GM19043 (cell line): ENCODE measurements around the gene APBB1IP.
A peak's percentile ranks its signal among the peaks of the same experiment; 100 is the strongest.
"Not testable (repeated sequence)": the region's sequence is repeated elsewhere in the genome, so short reads cannot be mapped to it uniquely, and the experiment has no call there.

Experiments
- ATAC-seq: cut with Tn5 transposase; IDR thresholded peaks from one replicate; pipeline ENCODE4 v1.9.1; 2021; ENCODE audit warnings: low read depth; ENCODE audit not compliant: unreplicated experiment

The APBB1IP gene

DNA sequence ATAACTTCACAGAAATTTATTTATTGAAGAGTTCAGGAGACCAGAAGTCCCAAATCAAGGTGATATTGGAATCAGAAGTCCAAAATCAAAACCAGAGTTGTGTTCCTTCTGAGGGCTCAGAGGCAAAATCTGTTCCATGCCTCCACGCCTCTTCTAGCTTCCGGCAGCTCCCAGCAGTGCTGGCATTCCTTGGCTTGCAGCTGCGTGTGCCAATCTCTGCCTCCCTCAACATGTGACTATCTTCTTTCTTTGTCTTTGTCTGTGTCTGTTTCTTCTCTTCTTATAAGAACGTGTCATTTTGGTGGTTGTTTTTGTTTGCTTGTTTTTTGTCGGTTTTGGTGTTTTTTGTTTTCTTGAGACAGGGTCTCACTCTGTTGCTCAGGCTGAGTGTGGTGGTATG is 116.1 kb downstream of the APBB1IP start:
- no peak for ATAC-seq

DNA sequence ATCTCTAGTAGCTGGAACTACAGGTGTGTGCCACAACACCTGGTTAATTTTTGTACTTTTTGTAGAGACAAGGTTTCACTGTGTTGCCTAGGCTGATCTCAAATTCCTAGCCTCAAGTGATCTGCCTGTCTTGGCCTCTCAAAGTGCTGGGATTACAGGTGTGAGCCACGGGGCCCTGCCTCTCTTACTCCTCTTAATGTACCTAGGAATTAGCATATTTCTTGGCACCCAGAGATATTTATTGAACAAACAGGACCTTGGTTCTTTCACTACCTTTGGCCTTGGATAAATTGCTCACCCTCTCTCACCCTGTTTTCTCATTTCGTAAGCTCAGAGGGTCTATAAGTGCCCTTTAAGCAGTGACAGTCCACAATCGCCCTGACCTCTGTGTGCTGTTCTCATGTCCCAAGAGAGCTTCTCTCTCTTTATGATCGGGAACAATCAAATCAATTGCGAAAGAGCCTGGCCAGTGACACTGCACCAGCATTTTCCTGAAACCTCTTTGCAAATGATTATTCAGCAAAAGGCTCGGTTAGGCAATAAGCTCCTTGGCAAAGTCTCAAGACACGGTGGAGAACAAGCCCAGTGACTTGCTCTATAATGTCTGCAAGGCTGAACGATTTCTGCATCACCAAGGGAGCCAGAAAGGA is 117.7 kb downstream of the APBB1IP start:
- no peak for ATAC-seq

DNA sequence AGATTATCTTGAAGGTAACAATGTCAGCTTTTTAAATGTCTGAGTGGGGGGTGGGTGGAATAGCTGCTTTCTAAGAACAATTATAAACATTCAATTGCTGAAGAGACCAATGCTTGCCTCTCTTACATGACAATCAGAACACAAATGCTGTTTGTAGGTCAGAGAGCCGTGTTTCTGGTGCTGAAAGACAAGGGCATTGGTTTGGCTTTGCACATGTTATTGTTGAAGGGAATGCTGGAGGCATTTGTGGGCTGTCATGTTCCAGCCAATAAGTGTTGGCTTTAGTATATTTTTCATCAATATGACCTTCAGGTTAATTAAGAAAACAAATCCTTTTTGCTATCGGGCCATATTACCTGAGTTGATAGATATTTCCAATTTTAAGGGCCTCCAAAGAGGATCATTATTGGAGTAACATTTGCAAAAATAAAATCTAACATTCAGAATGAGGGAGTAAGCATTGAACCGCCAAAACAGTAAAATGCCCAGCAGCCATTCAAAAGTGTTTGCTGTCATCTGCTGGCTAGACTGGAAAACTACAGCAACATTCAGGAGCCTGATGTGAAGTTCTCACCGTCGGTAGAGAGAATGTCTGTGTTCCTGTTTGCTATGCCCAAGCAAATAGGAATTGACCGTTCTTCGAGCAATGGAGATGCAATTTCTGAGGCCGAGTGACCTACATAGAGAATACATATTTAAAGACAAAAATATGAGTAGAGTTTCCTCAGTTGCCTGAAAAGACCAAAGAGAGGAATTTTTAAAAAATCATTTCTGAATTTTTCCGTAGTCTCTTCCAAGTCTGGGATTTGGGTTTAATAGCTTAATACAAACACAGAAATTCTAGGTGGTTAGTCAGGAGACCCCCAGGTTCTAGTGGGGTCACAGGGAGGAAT is 118.9 kb downstream of the APBB1IP start:
- ATAC-seq: no peak

DNA sequence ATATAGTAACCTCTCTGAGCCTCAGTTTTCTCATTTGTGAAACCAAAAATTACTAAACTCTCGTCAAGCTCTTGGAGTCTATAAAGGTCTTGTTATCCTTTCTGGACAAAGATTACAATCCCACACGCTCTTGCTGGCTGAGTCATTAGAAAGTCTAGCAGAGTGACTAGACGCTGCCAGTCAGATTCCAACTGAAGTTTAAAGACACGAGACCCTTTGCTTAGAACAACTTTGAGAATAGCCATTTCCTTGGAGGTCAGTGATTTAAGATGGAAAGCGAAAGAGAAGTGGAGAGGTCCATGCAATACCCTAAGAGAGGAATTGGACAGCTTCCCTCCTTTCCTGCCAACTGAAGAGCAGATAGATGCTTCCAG is 119.5 kb downstream of the APBB1IP start:
- ATAC-seq: no peak

DNA sequence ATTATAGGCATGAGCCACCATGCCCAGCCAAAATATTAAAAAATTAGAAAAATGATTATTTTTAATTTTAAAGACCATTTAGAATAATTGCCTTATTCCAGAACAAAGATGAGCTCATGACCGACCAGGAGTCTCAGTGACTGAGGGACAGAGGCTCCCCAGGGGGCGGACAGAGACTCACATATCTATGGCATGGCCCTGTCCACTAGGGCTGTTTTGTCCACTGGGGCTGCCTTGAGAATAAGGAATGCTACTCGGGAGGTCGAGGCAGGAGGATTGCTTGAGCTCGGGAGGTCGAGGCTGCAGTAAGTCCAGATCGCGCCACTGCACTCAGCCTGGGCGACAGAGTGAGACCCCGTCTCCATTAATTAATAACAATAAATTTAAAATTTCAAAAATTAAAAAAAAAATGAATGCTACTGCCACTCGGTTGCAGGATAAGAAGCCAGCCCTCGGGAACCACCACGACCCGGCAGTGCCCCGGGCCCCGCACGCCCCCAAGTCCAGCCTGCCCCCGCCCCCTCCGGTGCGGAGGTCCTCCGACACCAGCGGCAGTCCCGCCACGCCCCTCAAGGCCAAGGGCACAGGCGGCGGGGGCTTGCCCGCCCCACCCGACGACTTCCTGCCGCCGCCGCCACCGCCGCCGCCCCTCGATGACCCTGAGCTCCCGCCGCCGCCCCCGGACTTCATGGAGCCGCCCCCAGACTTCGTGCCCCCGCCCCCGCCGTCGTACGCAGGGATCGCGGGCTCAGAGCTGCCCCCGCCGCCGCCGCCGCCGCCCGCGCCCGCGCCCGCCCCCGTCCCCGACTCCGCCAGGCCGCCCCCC is 128.6 kb downstream of the APBB1IP start:
- no peak for ATAC-seq

DNA sequence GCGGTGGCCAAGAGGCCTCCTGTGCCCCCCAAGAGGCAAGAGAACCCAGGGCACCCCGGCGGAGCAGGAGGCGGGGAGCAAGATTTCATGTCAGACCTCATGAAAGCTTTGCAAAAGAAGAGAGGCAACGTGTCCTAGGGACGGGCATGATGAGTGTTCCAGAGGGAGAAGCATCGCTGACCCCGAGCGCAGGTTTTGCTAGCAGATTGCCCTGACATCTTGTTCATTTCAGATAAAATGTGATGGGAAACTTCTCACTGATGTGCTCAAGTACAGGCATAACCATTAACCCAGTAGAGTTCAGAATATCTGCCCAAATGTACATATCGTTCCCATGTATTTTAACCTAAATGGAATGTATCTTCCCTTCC is 129.2 kb downstream of the APBB1IP start:
- no peak for ATAC-seq

DNA sequence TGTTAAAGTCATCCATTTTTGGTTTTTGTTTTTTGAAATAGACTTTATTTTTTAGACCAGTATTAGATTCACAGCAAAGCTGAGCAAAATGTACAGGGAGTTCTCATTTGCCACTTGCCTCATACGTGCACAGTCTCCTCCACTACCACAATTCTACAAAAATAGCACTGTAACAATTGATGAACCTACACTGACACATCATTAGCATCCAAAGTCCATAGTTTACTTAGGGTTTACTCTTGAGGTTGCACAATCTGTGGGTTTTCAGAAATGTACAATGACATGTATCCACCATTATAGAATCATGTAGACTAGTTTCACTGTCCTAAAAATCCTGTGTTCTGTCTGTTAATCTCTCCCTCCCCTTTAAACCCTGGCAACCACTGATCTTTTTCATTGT is 133.5 kb downstream of the APBB1IP start:
- no peak for ATAC-seq

DNA sequence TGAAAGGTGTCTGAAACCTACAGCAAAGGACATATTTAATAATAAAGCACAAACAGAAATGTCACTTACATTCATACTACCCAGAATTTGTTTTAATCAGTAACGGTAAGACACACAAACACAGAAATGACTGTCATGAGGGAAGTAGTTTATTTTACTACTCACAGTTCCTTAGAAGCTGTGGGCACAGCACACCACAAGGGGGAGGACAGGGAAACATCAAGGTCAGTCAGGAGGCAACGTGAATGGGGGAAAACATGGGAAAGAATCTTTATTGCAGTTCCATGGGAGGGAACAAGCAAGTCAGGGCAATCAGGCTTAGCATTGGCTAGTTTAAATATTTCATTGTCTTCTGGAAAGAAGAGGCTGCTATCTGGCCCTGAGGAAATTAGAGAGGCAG is 135.5 kb downstream of the APBB1IP start:
- ATAC-seq: no peak

DNA sequence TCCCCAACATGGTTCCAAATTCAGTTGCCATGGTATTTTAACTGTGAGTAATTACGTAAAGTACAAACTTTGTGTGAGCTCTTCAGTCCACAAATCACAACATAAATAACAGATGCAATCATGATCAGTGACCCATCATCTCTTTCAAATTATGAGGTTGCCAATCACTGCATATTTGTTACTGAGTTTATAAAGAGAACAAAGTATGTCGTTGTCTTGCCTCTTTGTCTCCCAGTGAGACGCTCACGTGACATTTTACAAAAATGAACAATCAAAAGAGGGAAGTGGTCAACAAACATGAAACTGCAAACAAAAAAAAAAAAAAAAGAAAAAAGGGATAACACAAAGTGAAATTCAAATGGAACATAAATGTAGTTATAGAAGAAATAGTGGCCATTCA is 136.6 kb downstream of the APBB1IP start:
- peak; percentile 78 for ATAC-seq

DNA sequence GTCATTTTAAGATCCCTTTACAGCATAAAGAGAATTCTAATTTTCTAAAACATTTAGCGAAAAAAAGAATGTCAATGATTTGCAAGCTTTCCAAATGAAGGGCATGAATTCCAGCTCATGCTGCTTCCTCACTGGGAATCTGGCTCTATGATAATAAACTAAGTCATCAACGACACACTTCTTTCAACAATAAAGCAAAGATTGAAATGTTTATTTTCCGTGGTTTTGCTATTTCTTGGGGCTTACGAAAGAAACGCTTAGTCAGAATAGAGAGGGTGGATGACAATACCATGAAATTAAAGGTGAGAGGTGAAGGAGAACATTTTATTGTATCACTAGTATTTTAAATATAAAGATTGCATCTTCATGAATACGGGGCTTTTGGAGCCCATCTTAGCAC is 140.2 kb downstream of the APBB1IP start:
- not testable (repeated sequence) for ATAC-seq

DNA sequence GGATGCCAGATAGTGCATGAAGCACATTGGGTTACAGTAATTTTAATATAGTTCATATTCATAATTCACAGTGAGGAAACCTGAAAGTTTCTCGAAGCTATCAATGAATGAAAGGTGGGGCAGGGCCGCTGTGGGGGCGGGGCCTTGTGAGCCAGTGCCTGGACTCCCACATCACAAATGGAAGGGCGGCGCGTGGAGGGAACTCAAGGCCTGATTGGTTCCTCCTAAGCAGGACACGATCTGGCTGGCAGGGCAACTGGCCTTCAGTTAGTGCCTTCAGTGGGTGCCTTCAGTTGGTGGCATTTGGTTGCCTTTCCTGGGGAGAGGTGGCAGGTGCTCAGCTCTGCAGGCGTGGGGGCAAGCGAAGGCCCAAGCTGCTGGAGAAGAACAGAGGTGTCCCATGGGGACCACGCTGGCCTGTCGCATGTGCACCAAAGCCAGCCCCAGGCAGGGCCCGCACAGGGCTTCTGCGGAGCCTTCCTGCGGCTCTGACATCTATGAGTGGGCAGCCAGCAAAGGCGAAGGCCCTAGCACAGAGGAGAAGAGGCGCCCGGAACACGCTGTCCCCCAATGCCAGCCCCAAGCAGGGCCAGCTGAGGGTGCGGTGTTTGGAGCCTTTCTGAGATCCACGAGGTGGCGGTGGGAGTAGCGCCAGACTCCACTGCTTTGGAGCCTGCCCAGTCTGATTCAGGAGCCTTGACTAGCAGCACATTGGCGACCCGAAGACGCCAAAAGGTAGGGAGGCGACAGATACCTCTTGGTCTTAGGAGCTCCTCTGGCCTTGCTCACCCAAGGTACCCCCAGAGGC is 141.3 kb downstream of the APBB1IP start:
- no peak for ATAC-seq

DNA sequence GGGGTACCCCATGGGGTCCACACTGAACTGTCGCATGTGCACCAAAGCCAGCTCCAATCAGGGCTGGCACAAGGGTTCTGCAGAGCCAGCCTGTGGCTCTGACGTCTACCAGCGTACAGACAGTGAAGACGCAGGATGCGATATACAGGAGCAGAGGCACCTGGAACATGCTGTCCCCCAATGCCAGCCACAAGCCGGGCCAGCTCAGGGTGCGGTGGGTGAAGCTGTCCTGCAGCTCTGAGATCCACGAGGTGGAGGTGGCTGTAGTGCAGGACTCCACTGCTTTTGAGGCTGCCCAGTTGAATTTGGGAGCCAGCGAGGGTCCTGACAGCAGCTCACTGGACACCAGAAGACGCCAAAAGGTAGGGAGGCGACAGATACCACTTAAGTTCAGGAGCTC is 148.1 kb downstream of the APBB1IP start:
- no peak for ATAC-seq

DNA sequence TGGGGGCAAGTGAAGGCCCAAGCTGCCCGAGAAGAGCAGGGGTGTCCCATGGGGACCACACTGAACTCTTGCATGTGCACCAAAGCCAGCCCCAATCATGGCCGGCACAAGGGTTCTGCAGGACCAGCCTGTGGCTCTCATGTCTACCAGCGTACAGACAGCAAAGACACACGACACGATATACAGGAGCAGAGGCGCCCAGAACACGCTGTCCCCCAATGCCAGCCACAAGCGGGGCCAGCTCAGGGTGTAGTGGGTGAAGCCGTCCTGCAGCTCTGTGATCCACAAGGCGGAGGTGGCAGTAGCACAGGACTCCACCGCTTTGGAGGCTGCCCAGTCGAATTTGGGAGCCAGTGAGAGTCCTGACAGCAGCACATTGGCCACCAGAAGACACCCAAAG is 150.5 kb downstream of the APBB1IP start:
- ATAC-seq: no peak

DNA sequence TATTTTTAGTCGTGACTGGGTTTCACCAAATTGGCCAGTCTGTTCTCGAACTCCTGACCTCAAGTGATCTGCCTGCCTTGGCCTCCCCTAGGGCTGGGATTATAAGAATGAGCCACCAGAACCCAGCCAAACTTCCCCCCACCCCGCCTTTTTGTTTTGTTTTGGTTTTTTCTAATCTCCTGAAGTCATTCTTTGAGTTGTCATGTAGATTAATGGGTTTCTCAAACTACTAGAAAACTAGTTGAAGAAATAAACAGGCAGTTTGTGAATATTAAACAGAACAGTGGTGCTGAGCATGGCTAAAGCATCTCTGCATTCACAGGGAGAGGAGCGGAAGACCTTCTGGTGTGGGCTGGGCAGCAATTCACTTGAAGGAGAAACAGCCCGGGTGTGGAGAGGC is 151.7 kb downstream of the APBB1IP start:
- not testable (repeated sequence) for ATAC-seq

DNA sequence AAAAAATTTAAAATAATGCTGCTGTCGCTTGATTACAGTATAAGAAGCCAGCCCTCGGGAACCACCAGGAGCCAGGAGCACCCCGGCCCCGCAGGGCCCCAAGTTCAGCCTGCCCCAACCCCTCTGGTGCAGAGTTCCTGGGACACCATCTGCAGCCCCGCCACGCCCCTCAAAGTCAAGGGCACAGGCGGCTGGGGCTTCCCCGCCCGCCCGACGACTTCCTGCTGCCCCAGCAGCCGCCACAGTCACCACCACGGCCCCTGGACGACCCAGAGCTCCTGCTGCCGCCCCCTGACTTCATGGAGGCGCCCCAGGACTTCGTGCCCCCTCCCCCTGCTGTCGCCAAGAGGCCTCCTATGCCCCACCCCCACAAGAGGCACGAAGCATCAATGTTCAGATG is 155.8 kb downstream of the APBB1IP start:
- peak; percentile 81 for ATAC-seq

DNA sequence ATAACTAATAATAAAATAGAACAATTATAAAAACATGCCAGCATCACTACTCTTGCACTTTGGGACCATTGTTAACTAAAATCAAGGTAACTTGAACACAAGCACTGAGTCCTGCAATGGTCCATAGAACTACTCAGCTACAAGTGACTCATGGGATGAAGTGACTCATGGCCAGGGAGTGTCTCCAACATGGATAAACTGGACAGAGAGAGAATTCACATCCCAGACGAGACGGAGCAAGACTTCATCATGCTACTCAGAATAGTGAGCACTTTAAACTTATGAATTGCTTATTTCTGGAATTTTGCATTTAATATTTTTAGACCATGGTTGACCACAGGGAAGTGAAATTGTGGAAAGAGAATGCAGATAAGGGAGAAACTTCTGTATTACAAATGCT is 165.1 kb downstream of the APBB1IP start:
- ATAC-seq: not testable (repeated sequence)

DNA sequence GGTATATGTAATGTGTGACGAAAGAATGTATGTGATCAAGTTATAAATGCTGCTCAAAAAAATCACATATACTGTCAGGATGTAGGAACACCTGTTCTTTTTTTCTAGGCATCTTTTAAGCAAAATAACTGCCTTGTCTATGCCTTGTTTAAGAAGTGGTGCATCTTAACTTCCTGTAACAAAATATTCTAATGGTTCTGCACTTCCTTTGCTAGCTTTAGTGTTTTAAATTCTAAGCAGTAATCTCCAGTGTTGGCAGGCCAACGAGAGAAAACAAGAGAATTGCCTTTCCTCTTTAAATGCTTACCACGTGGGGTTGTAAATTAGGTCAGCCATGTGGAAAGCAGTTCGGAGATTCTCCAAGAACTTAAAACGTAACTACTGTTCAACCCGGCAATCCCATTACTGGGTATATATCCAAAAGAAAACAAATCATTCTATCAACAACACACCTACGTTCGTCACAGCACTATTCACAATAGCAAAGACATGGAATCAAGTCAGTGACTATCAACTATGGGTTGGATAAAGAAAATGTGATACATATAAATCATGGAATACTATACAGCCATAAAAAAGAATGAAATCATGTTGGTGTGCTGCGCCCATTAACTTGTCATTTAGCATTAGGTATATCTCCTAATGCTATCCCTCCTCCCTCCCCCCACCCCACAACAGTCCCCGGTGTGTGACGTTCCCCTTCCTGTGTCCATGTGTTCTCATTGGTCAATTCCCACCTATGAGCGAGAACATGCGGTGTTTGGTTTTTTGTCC is 166.4 kb downstream of the APBB1IP start:
- not testable (repeated sequence) for ATAC-seq

DNA sequence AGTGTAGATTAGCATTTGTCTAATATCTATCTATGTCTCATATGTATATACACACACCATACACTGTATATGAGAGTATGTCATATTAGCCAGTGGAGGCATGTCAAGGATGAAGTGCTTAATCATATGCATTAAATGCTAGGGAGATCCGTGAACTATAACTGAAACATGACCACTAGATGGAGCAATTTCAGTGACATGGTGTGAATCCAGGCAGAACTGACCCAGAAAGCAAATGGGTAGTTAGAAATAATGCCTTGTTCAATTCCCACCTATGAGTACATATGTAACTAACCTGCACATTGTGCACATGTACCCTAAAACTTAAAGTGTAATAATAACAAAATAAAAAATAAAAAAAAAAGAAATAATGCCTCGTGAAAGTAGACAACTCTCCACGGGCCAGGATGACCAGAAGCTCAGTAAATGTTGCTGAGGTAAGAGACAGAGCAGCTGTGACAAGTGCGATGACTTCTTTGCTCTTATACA is 168.3 kb downstream of the APBB1IP start:
- ATAC-seq: not testable (repeated sequence)

DNA sequence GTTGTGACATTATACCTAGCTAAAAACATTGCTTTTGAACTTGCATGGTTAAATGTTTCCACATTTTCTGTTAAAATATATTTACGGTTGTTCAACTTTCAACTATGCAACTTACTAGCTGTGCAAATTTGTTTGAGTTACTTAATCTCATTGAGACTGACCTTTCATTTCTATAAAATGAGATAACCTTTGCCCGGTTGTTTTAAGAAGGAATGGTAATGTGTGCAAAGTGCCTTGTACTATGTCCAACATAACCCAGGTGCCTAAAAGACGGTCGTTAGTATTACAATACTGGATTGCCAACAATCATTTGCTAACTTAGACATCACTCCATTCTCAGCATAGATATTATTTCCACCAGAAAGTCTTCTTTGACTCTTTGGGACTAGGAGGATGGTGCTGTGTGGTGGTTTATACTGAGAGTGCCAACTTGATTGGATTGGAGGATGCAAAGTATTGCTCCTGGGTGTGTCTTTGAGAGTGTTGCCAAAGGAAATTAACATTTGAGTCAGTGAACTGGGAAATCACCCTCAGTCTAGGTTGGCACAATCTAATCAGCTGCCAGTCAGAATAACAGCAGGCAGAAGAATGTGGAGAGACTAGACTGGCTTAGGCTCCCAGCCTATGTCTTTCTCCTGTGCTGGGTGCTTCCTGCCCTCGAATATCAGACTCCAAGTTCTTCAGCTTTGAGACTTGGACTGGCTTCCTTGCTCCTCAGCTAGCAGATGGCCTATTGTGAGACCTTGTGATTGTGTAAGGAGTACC is 174.2 kb downstream of the APBB1IP start:
- ATAC-seq: no peak
